WTC11 (cell line): ENCODE results near the gene C14orf93. TPM values are rescaled to one million over a fixed set of nuclear protein-coding genes. Genes with fewer than 3 reads are reported as not detected.

Experiments used
- ATAC-seq: fragments of 200-7000 bp; cut with Tn5 transposase; 2 replicates; pipeline ENCODE4 v1.10.0; 2021; ENCODE audit warnings: mild to moderate bottlenecking, moderate library complexity
- CTCF ChIA-PET: fragments of 300-600 bp; sonication (Branson Sonifier 250); formaldehyde crosslinking; loops from one replicate; lab custom pipeline; 2021; ENCODE audit warnings: antibody characterized with exemption; lab: Charles Lee
- POLR2A ChIA-PET: fragments of 350-600 bp; sonication (Branson Sonifier 250); formaldehyde crosslinking; loops from one replicate; lab custom pipeline; 2021; ENCODE audit warnings: antibody characterized with exemption; lab: Charles Lee
- DNase-seq: peaks from one replicate; pipeline ENCODE4 v3.0.0; 2021; ENCODE audit warnings: low spot score
- H3K27ac Mint-ChIP-seq: 2 replicates; pipeline ENCODE4 v1.8.0; 2021; ENCODE audit warnings: mixed read lengths
- H3K27me3 Mint-ChIP-seq: 2 replicates; pipeline ENCODE4 v1.8.0; 2021; ENCODE audit warnings: low read depth, mild to moderate bottlenecking, moderate library complexity, mixed read lengths
- H3K36me3 Mint-ChIP-seq: 2 replicates; pipeline ENCODE4 v1.8.0; 2021; ENCODE audit warnings: mixed read lengths
- H3K4me1 Mint-ChIP-seq: 2 replicates; pipeline ENCODE4 v1.8.0; 2022; ENCODE audit warnings: mixed read lengths
- H3K4me3 Mint-ChIP-seq: 2 replicates; pipeline ENCODE4 v1.8.0; 2021; ENCODE audit warnings: mild to moderate bottlenecking, moderate library complexity, mixed read lengths
- H3K9me3 Mint-ChIP-seq: 2 replicates; pipeline ENCODE4 v1.8.0; 2021; ENCODE audit warnings: mixed read lengths
- GABPB1 ChIP-seq: sonication (generic); formaldehyde crosslinking; IDR thresholded peaks from 2 replicates; pipeline ENCODE4 v1.8.1; 2023; ENCODE audit warnings: mild to moderate bottlenecking, missing genetic modification reagents
- IRF2 ChIP-seq: sonication (generic); formaldehyde crosslinking; IDR thresholded peaks from 2 replicates; pipeline ENCODE4 v1.8.0; 2022; ENCODE audit warnings: low read depth, missing genetic modification reagents, borderline replicate concordance
- JAZF1 ChIP-seq: fragments of 250-450 bp; sonication (Bioruptor Pico); IDR thresholded peaks from 2 replicates; pipeline ENCODE4 v1.9.0; 2021; ENCODE audit warnings: moderate library complexity, mild to moderate bottlenecking, inconsistent platforms
- MXD4 ChIP-seq: fragments of 250-450 bp; sonication (Bioruptor Pico); IDR thresholded peaks from 2 replicates; pipeline ENCODE4 v1.8.0; 2021; ENCODE audit warnings: mild to moderate bottlenecking, moderate library complexity, borderline replicate concordance
- MYBL2 ChIP-seq: sonication (generic); formaldehyde crosslinking; IDR thresholded peaks from 2 replicates; pipeline ENCODE4 v1.8.1; 2023; ENCODE audit warnings: mild to moderate bottlenecking, moderate library complexity, missing genetic modification reagents
- OVOL2 ChIP-seq: fragments of 250-450 bp; sonication (Bioruptor Pico); IDR thresholded peaks from 2 replicates; pipeline ENCODE4 v1.9.0; 2021; ENCODE audit warnings: mild to moderate bottlenecking, borderline replicate concordance
- RORB ChIP-seq: fragments of 250-450 bp; sonication (Bioruptor Pico); IDR thresholded peaks from 2 replicates; pipeline ENCODE4 v1.9.0; 2021; ENCODE audit warnings: mild to moderate bottlenecking
- TEAD1 ChIP-seq: sonication (generic); formaldehyde crosslinking; IDR thresholded peaks from 2 replicates; pipeline ENCODE4 v1.8.0; 2022; ENCODE audit warnings: mild to moderate bottlenecking, missing genetic modification reagents
- TEAD4 ChIP-seq: sonication (generic); formaldehyde crosslinking; IDR thresholded peaks from 2 replicates; pipeline ENCODE4 v1.8.0; 2022; ENCODE audit warnings: mild to moderate bottlenecking, missing genetic modification reagents
- ZNF263 ChIP-seq: sonication (generic); formaldehyde crosslinking; IDR thresholded peaks from 2 replicates; pipeline ENCODE4 v1.8.1; 2022; ENCODE audit warnings: low read depth, mild to moderate bottlenecking, moderate library complexity, missing genetic modification reagents
- total RNA-seq: library from RNA; stranded (reverse); gene quantifications from 3 replicates; pipeline ENCODE4 v1.2.3, GENCODE V29; 2021
- TF ChIP-seq, protein P1 (sequence below): fragments of 200-600 bp; IDR thresholded peaks from 2 replicates; pipeline ENCODE4 v1.8.0; 2022; ENCODE audit warnings: antibody characterized with exemption
- TF ChIP-seq, protein P2 (sequence below): sonication (generic); formaldehyde crosslinking; IDR thresholded peaks from 2 replicates; pipeline ENCODE4 v1.8.1; 2022; ENCODE audit warnings: missing genetic modification reagents, borderline replicate concordance
- TF ChIP-seq, protein P3 (sequence below): fragments of 250-450 bp; sonication (Bioruptor Pico); IDR thresholded peaks from 2 replicates; pipeline ENCODE4 v2.1.2; 2022; ENCODE audit warnings: mild to moderate bottlenecking, moderate library complexity
- TF ChIP-seq, protein P4 (sequence below): sonication (generic); formaldehyde crosslinking; IDR thresholded peaks from 2 replicates; pipeline ENCODE4 v1.8.1; 2022; ENCODE audit warnings: low read depth, missing genetic modification reagents, borderline replicate concordance

The C14orf93 gene
- total RNA-seq, 1 experiment from 2014 or later = 8.1 TPM

DNA sequence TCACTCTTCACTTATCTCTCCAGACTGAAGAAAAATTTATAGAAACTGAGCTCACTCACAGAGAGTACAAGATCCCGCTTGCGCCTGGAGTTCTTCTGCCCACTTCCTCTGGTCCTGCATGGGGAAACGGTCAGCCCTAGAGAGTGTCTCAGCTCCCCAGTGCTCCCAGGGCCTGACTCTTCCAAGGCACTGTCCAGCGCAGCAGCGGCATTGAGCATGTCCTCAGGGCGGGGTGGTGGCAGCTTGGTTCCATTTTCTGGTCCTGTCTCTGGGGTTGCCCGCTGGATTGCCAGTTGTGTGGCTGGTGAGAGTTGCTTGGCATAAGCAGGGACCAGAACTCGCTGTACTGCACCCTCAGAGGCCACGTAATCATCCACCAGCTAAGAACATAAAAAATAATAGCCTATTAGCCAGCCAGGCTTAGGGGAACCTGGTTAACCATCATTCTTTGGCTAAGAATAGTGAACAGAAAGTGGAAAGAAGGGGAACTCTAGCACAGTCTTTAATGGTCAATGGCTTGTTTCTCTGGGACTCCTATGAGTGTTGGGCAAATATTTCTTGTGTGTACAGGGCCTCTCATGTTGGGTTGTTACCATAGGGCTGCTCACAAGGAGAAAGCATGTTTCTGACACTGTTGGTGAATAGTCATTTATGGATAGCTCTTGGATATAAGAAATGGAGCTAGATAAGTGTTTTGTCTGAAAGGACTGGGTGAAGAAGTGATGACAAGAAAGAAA, 13.9 kb downstream of the C14orf93 start:
- H3K9me3 Mint-ChIP-seq = no peaks in the 10 kb centered on the region
- TF ChIP-seq OVOL2 (CRISPR knock-in tag) = no peak
- no peaks in the 10 kb centered on the region for H3K36me3 Mint-ChIP-seq
- DNase-seq (no peak), ATAC-seq (no peak)
- no peak overlapping the region for H3K4me3 Mint-ChIP-seq
- H3K27me3 Mint-ChIP-seq = no peaks in the 10 kb centered on the region; the same call in 1 of the 2 replicates
- ChIA-PET CTCF (interaction anchor here (0.7 to 7.8 kb wide), 21 partner anchors 7 to 1275 kb away, joined by 3 to 159 read pairs (median 19); partner anchors contain the start of genes CDH24, HAUS4 and PSMB11), POLR2A (interaction anchor here (1.0 to 2.0 kb wide), 3 partner anchors 10 to 39 kb away, joined by 3 to 15 read pairs (median 8); partner anchors contain the start of genes AJUBA and HAUS4)
- peak overlapping the region; percentile 78 for H3K27ac Mint-ChIP-seq
- H3K4me1 Mint-ChIP-seq = peaks cover 5% of the 10 kb centered on the region

DNA sequence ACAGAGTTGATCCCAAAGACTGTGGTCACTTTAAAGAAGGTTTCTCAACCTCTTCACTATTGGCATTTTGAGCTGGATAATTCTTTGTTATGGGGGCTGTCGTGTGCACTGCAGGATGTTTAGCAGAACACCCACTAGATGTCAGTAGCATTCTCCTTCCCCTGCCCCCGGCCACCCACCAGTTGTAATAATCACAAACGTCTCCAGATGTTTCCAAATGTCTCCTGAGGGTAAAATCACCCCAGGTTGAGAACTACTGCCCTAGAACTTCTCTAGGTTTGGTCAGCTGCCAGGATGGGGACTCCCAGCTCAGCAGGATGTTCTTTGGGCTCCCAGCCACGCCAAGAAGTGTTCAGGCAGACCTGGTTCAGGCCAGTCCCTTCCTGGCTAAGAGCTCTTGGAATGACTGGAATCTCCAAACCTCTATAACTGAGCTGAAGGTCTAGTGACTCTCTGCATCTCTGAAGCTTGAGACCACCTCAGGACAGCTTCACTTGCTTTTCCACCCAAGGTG, 15.1 kb downstream of the C14orf93 start:
- ATAC-seq (peak; percentile 87), DNase-seq (peak; percentile 32)
- no peak overlapping the region for H3K4me3 Mint-ChIP-seq
- no peaks in the 10 kb centered on the region for H3K36me3 Mint-ChIP-seq
- no peaks in the 10 kb centered on the region for H3K9me3 Mint-ChIP-seq
- ChIA-PET POLR2A (interaction anchor here (0.6 to 2.0 kb wide), 14 partner anchors 12 to 173 kb away, joined by 3 to 16 read pairs (median 4); partner anchors contain the start of genes AJUBA, HAUS4 and PSMB5), CTCF (interaction anchor here (0.6 to 7.8 kb wide), 41 partner anchors 9 to 385 kb away, joined by 3 to 159 read pairs (median 7); partner anchors contain the start of genes ACIN1, AJUBA, C14orf119 and CDH24)
- peak overlapping the region; percentile 91 for H3K27ac Mint-ChIP-seq
- H3K27me3 Mint-ChIP-seq = no peaks in the 10 kb centered on the region; the same call in 1 of the 2 replicates
- TF ChIP-seq, protein P1, sequence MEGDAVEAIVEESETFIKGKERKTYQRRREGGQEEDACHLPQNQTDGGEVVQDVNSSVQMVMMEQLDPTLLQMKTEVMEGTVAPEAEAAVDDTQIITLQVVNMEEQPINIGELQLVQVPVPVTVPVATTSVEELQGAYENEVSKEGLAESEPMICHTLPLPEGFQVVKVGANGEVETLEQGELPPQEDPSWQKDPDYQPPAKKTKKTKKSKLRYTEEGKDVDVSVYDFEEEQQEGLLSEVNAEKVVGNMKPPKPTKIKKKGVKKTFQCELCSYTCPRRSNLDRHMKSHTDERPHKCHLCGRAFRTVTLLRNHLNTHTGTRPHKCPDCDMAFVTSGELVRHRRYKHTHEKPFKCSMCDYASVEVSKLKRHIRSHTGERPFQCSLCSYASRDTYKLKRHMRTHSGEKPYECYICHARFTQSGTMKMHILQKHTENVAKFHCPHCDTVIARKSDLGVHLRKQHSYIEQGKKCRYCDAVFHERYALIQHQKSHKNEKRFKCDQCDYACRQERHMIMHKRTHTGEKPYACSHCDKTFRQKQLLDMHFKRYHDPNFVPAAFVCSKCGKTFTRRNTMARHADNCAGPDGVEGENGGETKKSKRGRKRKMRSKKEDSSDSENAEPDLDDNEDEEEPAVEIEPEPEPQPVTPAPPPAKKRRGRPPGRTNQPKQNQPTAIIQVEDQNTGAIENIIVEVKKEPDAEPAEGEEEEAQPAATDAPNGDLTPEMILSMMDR = 0 out of 2 replicates have a peak, but pooled peaks have one; percentile 14
- no peak for TF ChIP-seq ZNF263 (CRISPR knock-in tag)
- TF ChIP-seq MYBL2 = no peak
- TF ChIP-seq GABPB1 = 0 out of 2 replicates have a peak, but pooled peaks have one; percentile 20
- TF ChIP-seq, protein P2, sequence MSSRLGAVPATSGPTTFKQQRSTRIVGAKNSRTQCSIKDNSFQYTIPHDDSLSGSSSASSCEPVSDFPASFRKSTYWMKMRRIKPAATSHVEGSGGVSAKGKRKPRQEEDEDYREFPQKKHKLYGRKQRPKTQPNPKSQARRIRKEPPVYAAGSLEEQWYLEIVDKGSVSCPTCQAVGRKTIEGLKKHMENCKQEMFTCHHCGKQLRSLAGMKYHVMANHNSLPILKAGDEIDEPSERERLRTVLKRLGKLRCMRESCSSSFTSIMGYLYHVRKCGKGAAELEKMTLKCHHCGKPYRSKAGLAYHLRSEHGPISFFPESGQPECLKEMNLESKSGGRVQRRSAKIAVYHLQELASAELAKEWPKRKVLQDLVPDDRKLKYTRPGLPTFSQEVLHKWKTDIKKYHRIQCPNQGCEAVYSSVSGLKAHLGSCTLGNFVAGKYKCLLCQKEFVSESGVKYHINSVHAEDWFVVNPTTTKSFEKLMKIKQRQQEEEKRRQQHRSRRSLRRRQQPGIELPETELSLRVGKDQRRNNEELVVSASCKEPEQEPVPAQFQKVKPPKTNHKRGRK = no peak
- H3K4me1 Mint-ChIP-seq = peaks cover 5% of the 10 kb centered on the region

DNA sequence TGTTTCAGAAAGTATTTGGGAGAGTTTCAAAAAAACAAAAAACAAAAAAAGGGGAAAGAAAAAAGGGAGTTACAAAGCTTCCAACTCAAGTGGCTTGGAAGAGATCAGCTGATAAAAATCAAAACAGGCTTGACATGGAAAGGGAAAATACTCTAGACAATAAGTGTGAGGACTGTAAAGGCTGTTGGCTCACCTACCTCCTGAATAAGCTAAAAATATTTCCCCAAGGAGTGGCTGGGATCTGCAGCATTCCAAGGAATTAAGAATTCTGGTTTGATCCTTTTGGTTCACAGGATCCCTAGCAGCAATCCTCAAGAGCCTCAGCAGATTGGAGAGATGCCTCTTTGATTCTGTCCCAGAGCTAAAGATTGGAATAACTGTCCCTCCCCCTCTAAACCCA, 16.4 kb downstream of the C14orf93 start:
- DNase-seq (no peak), ATAC-seq (no peak)
- ChIA-PET CTCF (interaction anchor here (0.9 to 7.8 kb wide), 9 partner anchors 8 to 75 kb away, joined by 4 to 159 read pairs (median 36); partner anchors contain the start of genes CDH24 and PSMB11), POLR2A (interaction anchor here (0.6 kb wide), 1 partner anchor 16 kb away, joined by 3 read pairs; no protein-coding TSS in a partner anchor)
- Mint-ChIP-seq H3K4me1 (peaks cover 5% of the 10 kb centered on the region), H3K36me3 (no peaks in the 10 kb centered on the region), H3K27me3 (no peaks in the 10 kb centered on the region; the same call in 1 of the 2 replicates), H3K4me3 (no peak overlapping the region), H3K27ac (peak overlapping the region; percentile 71), H3K9me3 (no peaks in the 10 kb centered on the region)
- TF ChIP-seq MXD4 (CRISPR knock-in tag) (no peak), TEAD1 (CRISPR knock-in tag) (no peak), IRF2 (no peak), TEAD4 (CRISPR knock-in tag) (no peak), JAZF1 (no peak)
- TF ChIP-seq, protein P3, sequence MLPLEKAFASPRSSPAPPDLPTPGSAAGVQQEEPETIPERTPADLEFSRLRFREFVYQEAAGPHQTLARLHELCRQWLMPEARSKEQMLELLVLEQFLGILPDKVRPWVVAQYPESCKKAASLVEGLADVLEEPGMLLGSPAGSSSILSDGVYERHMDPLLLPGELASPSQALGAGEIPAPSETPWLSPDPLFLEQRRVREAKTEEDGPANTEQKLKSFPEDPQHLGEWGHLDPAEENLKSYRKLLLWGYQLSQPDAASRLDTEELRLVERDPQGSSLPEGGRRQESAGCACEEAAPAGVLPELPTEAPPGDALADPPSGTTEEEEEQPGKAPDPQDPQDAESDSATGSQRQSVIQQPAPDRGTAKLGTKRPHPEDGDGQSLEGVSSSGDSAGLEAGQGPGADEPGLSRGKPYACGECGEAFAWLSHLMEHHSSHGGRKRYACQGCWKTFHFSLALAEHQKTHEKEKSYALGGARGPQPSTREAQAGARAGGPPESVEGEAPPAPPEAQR = no peak

DNA sequence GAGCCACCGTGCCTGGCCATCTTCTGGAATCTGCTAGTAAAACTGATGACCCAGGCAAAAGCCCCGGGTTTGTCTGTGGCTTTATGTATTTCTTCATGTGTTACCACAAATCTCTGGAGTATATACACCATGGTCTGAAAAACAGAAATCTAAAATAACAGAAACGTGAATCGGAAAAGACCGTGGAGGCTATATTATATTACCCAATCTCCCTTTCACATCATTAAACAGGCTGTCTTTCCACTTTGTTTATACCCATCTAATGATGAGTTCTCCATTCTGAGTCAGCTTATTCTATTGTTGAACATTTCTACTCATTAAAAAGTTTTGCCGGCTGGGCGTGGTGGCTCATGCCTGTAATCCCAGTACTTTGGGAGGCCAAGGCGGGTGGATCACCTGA, 18.1 kb downstream of the C14orf93 start:
- Mint-ChIP-seq H3K9me3 (no peaks in the 10 kb centered on the region), H3K4me3 (no peak overlapping the region), H3K4me1 (peaks cover 5% of the 10 kb centered on the region), H3K27me3 (no peaks in the 10 kb centered on the region; the same call in 1 of the 2 replicates), H3K27ac (no peak overlapping the region), H3K36me3 (no peaks in the 10 kb centered on the region)
- ChIA-PET POLR2A (interaction anchor here (0.7 kb wide), 1 partner anchor 330 kb away, joined by 4 read pairs; no protein-coding TSS in a partner anchor), CTCF (interaction anchor here (1.6 to 7.8 kb wide), 3 partner anchors 60 to 77 kb away, joined by 5 to 149 read pairs (median 67); partner anchors contain the start of gene CDH24)
- ATAC-seq (no peak), DNase-seq (no peak)
- TF ChIP-seq RORB (CRISPR knock-in tag) = no peak
- TF ChIP-seq, protein P4, sequence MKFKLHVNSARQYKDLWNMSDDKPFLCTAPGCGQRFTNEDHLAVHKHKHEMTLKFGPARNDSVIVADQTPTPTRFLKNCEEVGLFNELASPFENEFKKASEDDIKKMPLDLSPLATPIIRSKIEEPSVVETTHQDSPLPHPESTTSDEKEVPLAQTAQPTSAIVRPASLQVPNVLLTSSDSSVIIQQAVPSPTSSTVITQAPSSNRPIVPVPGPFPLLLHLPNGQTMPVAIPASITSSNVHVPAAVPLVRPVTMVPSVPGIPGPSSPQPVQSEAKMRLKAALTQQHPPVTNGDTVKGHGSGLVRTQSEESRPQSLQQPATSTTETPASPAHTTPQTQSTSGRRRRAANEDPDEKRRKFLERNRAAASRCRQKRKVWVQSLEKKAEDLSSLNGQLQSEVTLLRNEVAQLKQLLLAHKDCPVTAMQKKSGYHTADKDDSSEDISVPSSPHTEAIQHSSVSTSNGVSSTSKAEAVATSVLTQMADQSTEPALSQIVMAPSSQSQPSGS (CRISPR knock-in tag) = no peak
